Fibroblast of pulmonary artery (primary cell): ENCODE results near the gene FAM184B.

Source experiments
- DNase-seq: peaks from one replicate; pipeline ENCODE4 v3.0.0-alpha.2; 2010; ENCODE audit warnings: low read depth
- H3K4me3 ChIP-seq: replicated peaks from 2 replicates; pipeline ENCODE4 v1.5.1; 2011; ENCODE audit warnings: low read depth, mild to moderate bottlenecking, control low read depth, low read length, moderate library complexity
- CTCF ChIP-seq: IDR thresholded peaks from 2 replicates; pipeline ENCODE4 v1.5.1; 2011; ENCODE audit warnings: mild to moderate bottlenecking, control low read depth, low read length, inconsistent platforms; ENCODE audit errors: missing control alignments

The FAM184B gene

GRCh38 chr4:17702641-17703040 lies 78.8 kb downstream of the FAM184B start:
- no peak for DNase-seq
- no peak for TF ChIP-seq CTCF
- no peak overlapping the region for H3K4me3 ChIP-seq

GRCh38 chr4:17701882-17702281 lies 79.5 kb downstream of the FAM184B start:
- no peak overlapping the region for H3K4me3 ChIP-seq
- no peak for DNase-seq
- no peak for TF ChIP-seq CTCF

- no peak for TF ChIP-seq CTCF
- no peak for DNase-seq
Observed at GRCh38 chr4:17701138-17701839, 80.1 kb downstream of the FAM184B start.

DNA sequence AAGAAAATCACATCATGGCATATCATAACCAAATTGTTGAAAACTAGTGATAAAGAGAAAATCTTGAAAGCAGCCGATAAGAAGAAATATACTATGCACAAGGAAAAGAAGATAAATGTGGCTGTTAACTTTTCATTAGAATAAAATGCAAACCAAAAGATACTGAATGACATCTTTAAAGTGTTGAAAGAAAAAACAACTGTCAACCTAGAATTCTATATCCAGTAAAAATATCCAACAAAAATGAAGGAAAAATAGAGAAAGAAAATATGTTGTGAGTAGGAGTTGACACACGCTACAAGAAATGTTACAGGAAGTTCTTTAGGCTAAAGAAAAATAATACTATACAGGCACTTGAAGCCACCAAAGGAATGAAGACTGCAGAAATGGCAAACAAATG lies 82.0 kb downstream of the FAM184B start:
- no peak for DNase-seq
- TF ChIP-seq CTCF: no peak
- no peak overlapping the region for H3K4me3 ChIP-seq

More at GRCh38 chr4:17701138-17701839, 80.1 kb downstream of the FAM184B start:
- H3K4me3 ChIP-seq: no peak overlapping the region

- TF ChIP-seq CTCF: no peak
- no peak for DNase-seq
- no peak overlapping the region for H3K4me3 ChIP-seq
Observed at GRCh38 chr4:17698116-17698515, 83.3 kb downstream of the FAM184B start.

DNA sequence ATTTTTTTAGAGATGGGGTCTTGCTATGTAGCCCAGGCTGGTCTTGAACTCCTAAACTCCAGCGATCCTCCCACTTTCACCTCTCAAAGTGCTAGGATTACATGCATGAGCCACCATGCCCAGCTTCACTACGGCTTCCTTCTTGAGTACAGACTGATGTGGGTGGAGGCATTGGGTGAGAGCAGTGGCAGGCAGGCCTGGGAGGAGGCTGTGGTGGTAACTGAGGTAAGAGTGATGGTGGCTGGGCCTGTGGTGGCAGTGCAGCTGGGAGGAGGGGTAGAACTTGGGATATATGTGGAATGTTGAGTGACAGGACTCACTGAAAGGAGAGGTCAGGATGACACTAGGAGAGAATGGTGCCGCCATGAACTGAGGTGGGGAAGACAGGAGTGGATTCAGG lies 86.1 kb downstream of the FAM184B start:
- DNase-seq: no peak
- no peak overlapping the region for H3K4me3 ChIP-seq
- TF ChIP-seq CTCF: no peak

DNA sequence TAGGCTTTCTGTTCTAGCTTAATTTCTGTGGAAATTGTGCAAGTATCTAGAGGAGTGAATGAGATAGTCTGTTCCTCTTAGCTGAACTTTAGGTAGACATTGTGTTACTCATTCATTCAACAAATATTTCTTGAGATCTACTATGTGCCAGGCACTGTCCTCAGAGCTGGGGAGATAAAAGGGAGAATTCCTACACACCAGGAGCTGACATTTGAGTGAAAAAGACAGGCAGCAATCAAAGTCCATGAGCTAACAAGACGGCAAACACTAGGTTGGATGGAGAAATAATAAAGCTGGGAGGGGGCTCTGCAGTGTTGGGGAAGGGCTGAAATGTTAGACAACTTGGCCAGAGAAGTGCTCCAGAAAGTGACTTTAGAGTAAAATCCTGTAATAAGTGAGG lies 86.9 kb downstream of the FAM184B start:
- no peak for TF ChIP-seq CTCF
- no peak for DNase-seq
- no peak overlapping the region for H3K4me3 ChIP-seq
